DND-41 (cell line): ENCODE measurements around the gene CDC42SE2.

ENCODE experiments used
- ATAC-seq: fragments of 200-7000 bp; cut with Tn5 transposase; 3 replicates; pipeline ENCODE4 v1.9.1; 2021; ENCODE audit warnings: low read depth; ENCODE audit not compliant: insufficient read depth
- DNase-seq: peaks from one replicate; pipeline ENCODE4 v3.0.0-alpha.2; 2020
- H2AFZ ChIP-seq: 2 replicates; pipeline ENCODE4 v1.6.0; 2012; ENCODE audit warnings: low read depth, low read length
- H3K27ac ChIP-seq: 2 replicates; pipeline ENCODE4 v1.5.1; 2012; ENCODE audit warnings: low read length, inconsistent platforms
- H3K27me3 ChIP-seq: fragments of 200-600 bp; sonication (generic); 2 replicates; pipeline ENCODE4 v1.6.0; 2012; ENCODE audit warnings: low read length, mild to moderate bottlenecking, inconsistent platforms; ENCODE audit not compliant: insufficient read depth, poor library complexity
- H3K36me3 ChIP-seq: 2 replicates; pipeline ENCODE4 v1.5.1; 2012; ENCODE audit warnings: low read length, inconsistent platforms; ENCODE audit not compliant: insufficient read depth
- H3K4me1 ChIP-seq: 2 replicates; pipeline ENCODE4 v1.5.1; 2012; ENCODE audit warnings: mild to moderate bottlenecking, low read length; ENCODE audit not compliant: insufficient read depth
- H3K4me2 ChIP-seq: 2 replicates; pipeline ENCODE4 v1.6.0; 2012; ENCODE audit warnings: mild to moderate bottlenecking, moderate library complexity, low read length, inconsistent platforms; ENCODE audit not compliant: insufficient read depth
- H3K4me3 ChIP-seq, 2 experiments: fragments of 200-600 bp in 1 of 2; shearing (Covaris generic) in 1 of 2; 2 replicates each; pipeline ENCODE4 v1.5.1; 2012 to 2016; ENCODE audit warnings: inconsistent platforms in 2 of 2, low read length in 2 of 2, mild to moderate bottlenecking in 2 of 2, low read depth in 1 of 2, moderate library complexity in 1 of 2
- H3K79me2 ChIP-seq: 2 replicates; pipeline ENCODE4 v1.6.0; 2012; ENCODE audit warnings: low read length, inconsistent platforms; ENCODE audit not compliant: insufficient read depth
- H3K9ac ChIP-seq: 2 replicates; pipeline ENCODE4 v1.6.0; 2012; ENCODE audit warnings: low read depth, mild to moderate bottlenecking, inconsistent platforms, low read length, moderate library complexity
- H3K9me3 ChIP-seq: 2 replicates; pipeline ENCODE4 v1.5.1; 2012; ENCODE audit warnings: low read length, moderate library complexity, mild to moderate bottlenecking, inconsistent platforms; ENCODE audit not compliant: insufficient read depth, severe bottlenecking
- H4K20me1 ChIP-seq: 2 replicates; pipeline ENCODE4 v1.6.0; 2012; ENCODE audit warnings: low read length; ENCODE audit not compliant: insufficient read depth
- CTCF ChIP-seq: IDR thresholded peaks from 2 replicates; pipeline ENCODE4 v1.5.1; 2012; ENCODE audit warnings: borderline replicate concordance, low read length, moderate library complexity, mild to moderate bottlenecking; ENCODE audit not compliant: poor library complexity, severe bottlenecking; ENCODE audit errors: extremely low read depth
- EZH2 ChIP-seq: IDR thresholded peaks from 3 replicates; pipeline ENCODE4 v1.6.1; 2012; ENCODE audit warnings: borderline replicate concordance, low read depth, mild to moderate bottlenecking, moderate library complexity, low read length, inconsistent platforms; ENCODE audit not compliant: severe bottlenecking

CDC42SE2 gene

GRCh38 chr5:131324303-131324702 is 60.5 kb downstream of the CDC42SE2 start:
- no peak overlapping the region for H3K4me2 ChIP-seq
- H3K9ac ChIP-seq: no peak overlapping the region
- no peak overlapping the region for H3K27ac ChIP-seq
- no peak for DNase-seq
- no peaks in the 10 kb centered on the region for H3K9me3 ChIP-seq
- H3K36me3 ChIP-seq: peaks cover 24% of the 10 kb centered on the region
- no peaks in the 10 kb centered on the region for H3K27me3 ChIP-seq
- H3K4me1 ChIP-seq: no peaks in the 10 kb centered on the region
- no peak overlapping the region for H2AFZ ChIP-seq
- no peak overlapping the region for H3K4me3 ChIP-seq
- no peak for ATAC-seq
- no peak for TF ChIP-seq EZH2
- no peak for TF ChIP-seq CTCF
- H3K79me2 ChIP-seq: peaks cover 88% of the 10 kb centered on the region
- H4K20me1 ChIP-seq: peaks cover 24% of the 10 kb centered on the region; the same call in 1 of the 2 replicates

- Histone ChIP-seq H3K27me3 (no peaks in the 10 kb centered on the region), H3K4me1 (no peaks in the 10 kb centered on the region), H3K9me3 (no peaks in the 10 kb centered on the region), H2AFZ (no peak overlapping the region), H3K4me3 (no peak overlapping the region), H3K79me2 (peaks cover 82% of the 10 kb centered on the region), H3K9ac (no peak overlapping the region), H3K27ac (no peak overlapping the region), H4K20me1 (peaks cover 12% of the 10 kb centered on the region; the same call in 1 of the 2 replicates), H3K4me2 (no peak overlapping the region), H3K36me3 (peaks cover 13% of the 10 kb centered on the region; the same call in 1 of the 2 replicates)
- ATAC-seq (no peak), DNase-seq (no peak)
- TF ChIP-seq CTCF (no peak), EZH2 (no peak)
These were observed 64.9 kb downstream of the CDC42SE2 start for GRCh38 chr5:131328536-131329285.

- no peak overlapping the region for H3K4me2 ChIP-seq
- peaks cover 10% of the 10 kb centered on the region; the same call in 1 of the 2 replicates for H4K20me1 ChIP-seq
These were observed 65.4 kb downstream of the CDC42SE2 start for GRCh38 chr5:131329286-131329560.

More at GRCh38 chr5:131329286-131329560, 65.4 kb downstream of the CDC42SE2 start:
- TF ChIP-seq EZH2 (no peak), CTCF (no peak)
- Histone ChIP-seq H3K9ac (no peak overlapping the region), H3K4me3 (no peak overlapping the region), H3K4me1 (no peaks in the 10 kb centered on the region), H3K9me3 (no peaks in the 10 kb centered on the region), H3K27ac (no peak overlapping the region), H2AFZ (no peak overlapping the region), H3K79me2 (peaks cover 79% of the 10 kb centered on the region), H3K27me3 (no peaks in the 10 kb centered on the region), H3K36me3 (peaks cover 13% of the 10 kb centered on the region; the same call in 1 of the 2 replicates)
- ATAC-seq: no peak
- DNase-seq: no peak
